ENCODE results near the gene ESR2.

- TF ChIP-seq CTCF (IDR thresholded peaks at IDR 0.05; ENCODE audit: low read depth, low read length, poor library complexity, severe bottlenecking) = no peak
- no peak for TF ChIP-seq EZH2phosphoT487 (IDR thresholded peaks at IDR 0.05; ENCODE audit: borderline replicate concordance, low read length)
Measured at GRCh38 chr14:64178814-64179213, 115.4 kb downstream of the ESR2 start.

Measured in DOHH2 (cell line).